ENCODE measurements around the gene EPX. TPM values are rescaled to one million over a fixed set of nuclear protein-coding genes. Genes with fewer than 3 reads are reported as not detected.

EPX gene
- total RNA-seq, 1 experiment from 2014 or later: not detected

- no peaks in the 10 kb centered on the region for H3K36me3 Mint-ChIP-seq (ENCODE audit: insufficient read depth, unreplicated experiment)
- intact Hi-C loops (cut with micrococcal nuclease): no loop called here
- peaks cover 63% of the 10 kb centered on the region for H3K27me3 Mint-ChIP-seq (ENCODE audit: insufficient read depth, unreplicated experiment)
- no peaks in the 10 kb centered on the region for H3K4me1 Mint-ChIP-seq (ENCODE audit: insufficient read depth, unreplicated experiment)
- TF ChIP-seq CTCF (IDR thresholded peaks at IDR 0.05; ENCODE audit: unreplicated experiment): no peak
- DNase-seq (ENCODE audit: unreplicated experiment): no peak
- POLR2A ChIA-PET: interaction anchor here (0.7 kb wide), 1 partner anchor 242 kb away, joined by 4 read pairs; no protein-coding TSS in a partner anchor
- H3K27ac Mint-ChIP-seq (ENCODE audit: low read depth, unreplicated experiment): no peak overlapping the region
- BruUV-seq (replicated peaks): no TSS peak
- no peak overlapping the region for H3K4me3 Mint-ChIP-seq (ENCODE audit: unreplicated experiment)
- CTCF ChIA-PET: interaction anchor here (0.5 to 1.5 kb wide), 4 partner anchors 14 to 129 kb away, joined by 3 to 7 read pairs (median 4); no protein-coding TSS in a partner anchor
- no peaks in the 10 kb centered on the region for H3K9me3 Mint-ChIP-seq (ENCODE audit: unreplicated experiment)
Measured at GRCh38 chr17:58250344-58251011, 58.0 kb downstream of the EPX start.

GRCh38 chr17:58252141-58252540, 59.6 kb downstream of the EPX start:
- no TSS peak for BruUV-seq (replicated peaks)
- ChIA-PET CTCF (no interaction called here), POLR2A (interaction anchor here (0.6 kb wide), 1 partner anchor 195 kb away, joined by 3 read pairs; no protein-coding TSS in a partner anchor)
- Mint-ChIP-seq H3K27ac (ENCODE audit: low read depth, unreplicated experiment) (no peak overlapping the region), H3K36me3 (ENCODE audit: insufficient read depth, unreplicated experiment) (no peaks in the 10 kb centered on the region), H3K4me1 (ENCODE audit: insufficient read depth, unreplicated experiment) (no peaks in the 10 kb centered on the region), H3K4me3 (ENCODE audit: unreplicated experiment) (no peak overlapping the region), H3K9me3 (ENCODE audit: unreplicated experiment) (no peaks in the 10 kb centered on the region), H3K27me3 (ENCODE audit: insufficient read depth, unreplicated experiment) (peaks cover 65% of the 10 kb centered on the region)
- TF ChIP-seq CTCF (IDR thresholded peaks at IDR 0.05; ENCODE audit: unreplicated experiment): no peak
- intact Hi-C loops (cut with micrococcal nuclease): no loop called here
- DNase-seq (ENCODE audit: unreplicated experiment): no peak

DNA sequence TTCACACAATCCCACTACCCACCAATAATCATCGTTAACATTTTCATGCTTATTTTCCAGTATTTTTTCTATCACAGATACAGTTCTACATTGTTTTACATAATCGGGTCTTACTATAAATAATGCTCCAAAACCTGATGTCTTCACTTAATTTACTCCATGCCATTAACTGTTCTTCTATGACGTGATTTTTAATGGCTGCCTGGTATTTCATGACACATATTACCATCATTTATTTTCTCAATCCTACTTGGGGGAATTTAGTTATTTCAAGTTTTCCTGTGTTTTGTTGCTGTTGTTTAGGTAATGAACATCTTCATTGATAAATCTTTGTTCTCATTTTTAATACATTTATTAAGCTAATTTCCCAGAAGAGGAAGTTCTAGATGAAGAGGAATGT, 60.6 kb downstream of the EPX start:
- no peaks in the 10 kb centered on the region for H3K36me3 Mint-ChIP-seq (ENCODE audit: insufficient read depth, unreplicated experiment)
- BruUV-seq (replicated peaks): no TSS peak
- H3K4me1 Mint-ChIP-seq (ENCODE audit: insufficient read depth, unreplicated experiment): no peaks in the 10 kb centered on the region
- no peak overlapping the region for H3K4me3 Mint-ChIP-seq (ENCODE audit: unreplicated experiment)
- ChIA-PET POLR2A (interaction anchor here (0.6 kb wide), 1 partner anchor 1247 kb away, joined by 3 read pairs; no protein-coding TSS in a partner anchor), CTCF (interaction anchor here (0.7 kb wide), 1 partner anchor 128 kb away, joined by 3 read pairs; no protein-coding TSS in a partner anchor)
- intact Hi-C loops (cut with micrococcal nuclease): no loop called here
- H3K27ac Mint-ChIP-seq (ENCODE audit: low read depth, unreplicated experiment): no peak overlapping the region
- DNase-seq (ENCODE audit: unreplicated experiment): no peak
- no peaks in the 10 kb centered on the region for H3K9me3 Mint-ChIP-seq (ENCODE audit: unreplicated experiment)
- H3K27me3 Mint-ChIP-seq (ENCODE audit: insufficient read depth, unreplicated experiment): peaks cover 75% of the 10 kb centered on the region
- TF ChIP-seq CTCF (IDR thresholded peaks at IDR 0.05; ENCODE audit: unreplicated experiment): no peak

Other genes with a start within 250 kb of the EPX start
- 15.6 and 21.5 TPM in 2 replicates for gene CUEDC1, start 237.3 kb upstream of the EPX start, total RNA-seq (2022)
- 66.8 and 69.1 TPM in 2 replicates for gene VEZF1, start 204.5 kb upstream of the EPX start, total RNA-seq (2022)
- 381 and 493 TPM in 2 replicates for gene SRSF1, start 185.5 kb upstream of the EPX start, total RNA-seq (2022)
- gene DYNLL2, start 109.3 kb upstream of the EPX start, total RNA-seq (2022): 15.5 and 22.3 TPM in 2 replicates
- gene OR4D1, start 44.3 kb upstream of the EPX start, total RNA-seq (2022): not detected in 2 replicates
- not detected in 2 replicates for gene OR4D2, start 25.7 kb upstream of the EPX start, total RNA-seq (2022)
- gene MKS1, start 26.5 kb downstream of the EPX start, total RNA-seq (2022): 15.4 and 22.8 TPM in 2 replicates
- gene LPO, start 45.9 kb downstream of the EPX start, total RNA-seq (2022): not detected in 2 replicates
- 0.19 TPM in 1 of 2 replicates, not detected in the other for gene MPO, start 88.2 kb downstream of the EPX start, total RNA-seq (2022)
- gene TSPOAP1, start 136.1 kb downstream of the EPX start, total RNA-seq (2022): not detected in 2 replicates
- 63.4 and 90.8 TPM in 2 replicates for gene SUPT4H1, start 159.5 kb downstream of the EPX start, total RNA-seq (2022)
- 6.7 and 7.9 TPM in 2 replicates for gene RNF43, start 224.8 kb downstream of the EPX start, total RNA-seq (2022)

Measured in MCF 10A (cell line).